Measurements from ENCODE around the gene TTC13. TPM values are rescaled to one million over a fixed set of nuclear protein-coding genes. Genes with fewer than 3 reads are reported as not detected.

TTC13 gene
- polyA plus RNA-seq, 1 of the 3 experiments (the other 2 are of a cell fraction), result 5.5 TPM

DNA sequence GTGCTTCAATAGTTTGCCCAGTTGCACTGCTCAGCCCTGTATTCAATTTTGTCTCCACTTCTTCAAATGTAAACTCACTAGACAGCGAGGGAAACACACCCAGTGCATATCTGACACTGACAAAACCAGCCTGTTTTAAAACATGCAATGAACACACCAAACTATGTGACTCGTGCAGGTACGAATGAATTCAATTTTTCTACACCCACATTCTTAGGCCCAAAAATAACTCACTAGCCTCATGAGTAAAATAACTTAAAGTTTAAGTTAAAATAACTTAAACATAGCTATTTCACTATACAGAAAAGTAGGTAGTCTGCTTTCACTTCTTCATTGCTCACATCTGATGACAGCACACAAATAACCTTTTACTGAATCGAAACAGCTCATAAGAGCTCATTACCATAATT is 21.1 kb downstream of the TTC13 start:
- Histone ChIP-seq H3K27ac (ENCODE audit: low read depth in 2 of 2, low read length in 1 of 2) (no peak overlapping the region), H3K27me3 (ENCODE audit: insufficient read depth) (no peaks in the 10 kb centered on the region), H3K9me2 (no peaks in the 10 kb centered on the region), H3K9me3 (no peaks in the 10 kb centered on the region), H3K9ac (no peak overlapping the region), H3K36me3 (replicated peaks in 1 of 2; ENCODE audit: control insufficient read depth in 1 of 2, insufficient read depth in 2 of 2, low read length in 1 of 2) (peaks cover 4 to 26% of the 10 kb centered on the region in 2 experiments), H3K79me2 (ENCODE audit: insufficient read depth) (no peaks in the 10 kb centered on the region), H3K4me1 (ENCODE audit: control insufficient read depth in 1 of 2, insufficient read depth in 2 of 2, low read depth in 1 of 2, low read length in 1 of 2) (no peaks in the 10 kb centered on the region), H2AFZ (ENCODE audit: low read depth) (no peak overlapping the region), H3F3A (replicated peaks; ENCODE audit: insufficient read depth) (no peaks in the 10 kb centered on the region), H3K4me2 (no peak overlapping the region), H4K20me1 (ENCODE audit: insufficient read depth) (no peaks in the 10 kb centered on the region), H3K4me3 (ENCODE audit: low read depth in 2 of 2, low read length in 1 of 2) (no peak overlapping the region)
- no peak for DNase-seq
- 94% methylated on average over 4 of the region's 4 CpGs for WGBS (ENCODE audit: low lambda C conversion rate)
- CTCF ChIA-PET, result interaction anchor here (1.0 to 2.0 kb wide), 2 partner anchors 21 to 40 kb away, joined by 3 to 4 read pairs; partner anchors contain the start of genes ARV1 and TTC13
- TF ChIP-seq YY1 (IDR thresholded peaks at IDR 0.05; ENCODE audit: low read depth) (no peak), ELF1 (IDR thresholded peaks at IDR 0.05) (no peak), RXRA (IDR thresholded peaks at IDR 0.05; ENCODE audit: borderline replicate concordance, low read depth) (no peak), TEAD4 (IDR thresholded peaks at IDR 0.05; ENCODE audit: borderline replicate concordance, insufficient read depth) (no peak), RAD21 (IDR thresholded peaks at IDR 0.05; ENCODE audit: low read length) (no peak), JUND (IDR thresholded peaks at IDR 0.05) (no peak), TAF1 (IDR thresholded peaks at IDR 0.05; ENCODE audit: borderline replicate concordance, low read depth, low read length) (no peak), CTCF (IDR thresholded peaks at IDR 0.05) (no peak), RFX5 (IDR thresholded peaks at IDR 0.05; ENCODE audit: low read length) (no peak), GABPA (IDR thresholded peaks at IDR 0.05; ENCODE audit: low read depth) (no peak)
- TF ChIP-seq, protein P1, sequence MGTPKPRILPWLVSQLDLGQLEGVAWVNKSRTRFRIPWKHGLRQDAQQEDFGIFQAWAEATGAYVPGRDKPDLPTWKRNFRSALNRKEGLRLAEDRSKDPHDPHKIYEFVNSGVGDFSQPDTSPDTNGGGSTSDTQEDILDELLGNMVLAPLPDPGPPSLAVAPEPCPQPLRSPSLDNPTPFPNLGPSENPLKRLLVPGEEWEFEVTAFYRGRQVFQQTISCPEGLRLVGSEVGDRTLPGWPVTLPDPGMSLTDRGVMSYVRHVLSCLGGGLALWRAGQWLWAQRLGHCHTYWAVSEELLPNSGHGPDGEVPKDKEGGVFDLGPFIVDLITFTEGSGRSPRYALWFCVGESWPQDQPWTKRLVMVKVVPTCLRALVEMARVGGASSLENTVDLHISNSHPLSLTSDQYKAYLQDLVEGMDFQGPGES (IDR thresholded peaks at IDR 0.05; ENCODE audit: low read depth, low read length), result no peak
- POLR2A ChIA-PET, result no interaction called here

GRCh38 chr1:230950404-230950803 is 28.3 kb downstream of the TTC13 start:
- H3K9me2 ChIP-seq, result no peaks in the 10 kb centered on the region
- no peaks in the 10 kb centered on the region for H3K27me3 ChIP-seq (ENCODE audit: insufficient read depth)
- CTCF ChIA-PET, result interaction anchor here (1.0 kb wide), 1 partner anchor 9 kb away, joined by 3 read pairs; no protein-coding TSS in a partner anchor
- no peaks in the 10 kb centered on the region for H3F3A ChIP-seq (replicated peaks; ENCODE audit: insufficient read depth)
- H4K20me1 ChIP-seq (ENCODE audit: insufficient read depth), result no peaks in the 10 kb centered on the region
- H3K9me3 ChIP-seq, result no peaks in the 10 kb centered on the region
- H3K9ac ChIP-seq, result no peak overlapping the region
- peaks cover 4 to 37% of the 10 kb centered on the region in 2 experiments for H3K36me3 ChIP-seq (replicated peaks in 1 of 2; ENCODE audit: control insufficient read depth in 1 of 2, insufficient read depth in 2 of 2, low read length in 1 of 2)
- H3K4me3 ChIP-seq (ENCODE audit: low read depth in 2 of 2, low read length in 1 of 2), result no peak overlapping the region
- DNase-seq, result no peak
- H2AFZ ChIP-seq (ENCODE audit: low read depth), result no peak overlapping the region
- H3K27ac ChIP-seq (ENCODE audit: low read depth in 2 of 2, low read length in 1 of 2), result no peak overlapping the region
- no peaks in the 10 kb centered on the region for H3K79me2 ChIP-seq (ENCODE audit: insufficient read depth)
- 64% methylated on average over 3 of the region's 3 CpGs for WGBS (ENCODE audit: low lambda C conversion rate)
- POLR2A ChIA-PET, result no interaction called here
- H3K4me2 ChIP-seq, result no peak overlapping the region
- no peaks in the 10 kb centered on the region for H3K4me1 ChIP-seq (ENCODE audit: control insufficient read depth in 1 of 2, insufficient read depth in 2 of 2, low read depth in 1 of 2, low read length in 1 of 2)
- TF ChIP-seq RXRA (IDR thresholded peaks at IDR 0.05; ENCODE audit: borderline replicate concordance, low read depth) (no peak), PBX3 (IDR thresholded peaks at IDR 0.05) (no peak), JUND (IDR thresholded peaks at IDR 0.05) (no peak), FOSL2 (IDR thresholded peaks at IDR 0.05; ENCODE audit: borderline replicate concordance, low read depth) (no peak), ZBTB33 (IDR thresholded peaks at IDR 0.05; ENCODE audit: borderline replicate concordance, low read depth) (no peak), EZH2phosphoT487 (IDR thresholded peaks at IDR 0.05; ENCODE audit: borderline replicate concordance, low read depth) (no peak), MEF2A (IDR thresholded peaks at IDR 0.05; ENCODE audit: borderline replicate concordance, low read depth) (no peak), TEAD4 (IDR thresholded peaks at IDR 0.05; ENCODE audit: borderline replicate concordance, insufficient read depth) (no peak), RFX5 (IDR thresholded peaks at IDR 0.05; ENCODE audit: low read length) (no peak), SIN3A (IDR thresholded peaks at IDR 0.05; ENCODE audit: borderline replicate concordance, low read depth, low read length) (no peak), SMC3 (IDR thresholded peaks at IDR 0.05; ENCODE audit: low read depth, low read length) (no peak), ELF1 (IDR thresholded peaks at IDR 0.05) (no peak), CHD2 (IDR thresholded peaks at IDR 0.05; ENCODE audit: low read length, partially characterized antibody) (no peak)
- TF ChIP-seq, protein P1 (IDR thresholded peaks at IDR 0.05; ENCODE audit: low read depth, low read length), result no peak
- TF ChIP-seq, protein P2, sequence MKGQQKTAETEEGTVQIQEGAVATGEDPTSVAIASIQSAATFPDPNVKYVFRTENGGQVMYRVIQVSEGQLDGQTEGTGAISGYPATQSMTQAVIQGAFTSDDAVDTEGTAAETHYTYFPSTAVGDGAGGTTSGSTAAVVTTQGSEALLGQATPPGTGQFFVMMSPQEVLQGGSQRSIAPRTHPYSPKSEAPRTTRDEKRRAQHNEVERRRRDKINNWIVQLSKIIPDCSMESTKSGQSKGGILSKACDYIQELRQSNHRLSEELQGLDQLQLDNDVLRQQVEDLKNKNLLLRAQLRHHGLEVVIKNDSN (IDR thresholded peaks at IDR 0.05; ENCODE audit: borderline replicate concordance, low read depth), result no peak

Measured in SK-N-SH (cell line).